MM.1S (cell line): ENCODE data around the gene CCT6B.

Source experiments
- CTCF ChIP-seq: fragments of 300-600 bp; sonication (generic); IDR thresholded peaks from 2 replicates; pipeline ENCODE4 v1.5.1; 2016; ENCODE audit warnings: antibody characterized with exemption, low read length, mixed read lengths
- EZH2 ChIP-seq: fragments of 300-600 bp; sonication (generic); optimal IDR thresholded peaks from 2 replicates; pipeline ENCODE3; 2017; ENCODE audit warnings: low read depth, mild to moderate bottlenecking, antibody characterized with exemption, low read length, mixed read lengths
- EZH2phosphoT487 ChIP-seq: fragments of 300-600 bp; sonication (generic); IDR thresholded peaks from 2 replicates; pipeline ENCODE4 v1.6.1; 2018; ENCODE audit warnings: antibody characterized with exemption, low read length

- TF ChIP-seq EZH2, result no peak
- TF ChIP-seq CTCF, result no peak
- TF ChIP-seq EZH2phosphoT487, result no peak
Observed at GRCh38 chr17:35001549-35001948, 40.3 kb upstream of the CCT6B start.
